CD14-positive monocyte (primary cell): ENCODE measurements around the gene COPE. TPM values are rescaled to one million over a fixed set of nuclear protein-coding genes. Genes with fewer than 3 reads are reported as not detected.

Source experiments
- DNase-seq, 3 donors: peaks; one replicate each; pipeline ENCODE4 v3.0.0-alpha.2; 2011 to 2022
- H2AFZ ChIP-seq: 2 replicates; pipeline ENCODE4 v1.6.0; 2012; ENCODE audit warnings: mild to moderate bottlenecking, low read depth, low read length, inconsistent platforms; ENCODE audit not compliant: insufficient read depth, poor library complexity, severe bottlenecking
- H3K27ac ChIP-seq, 2 donors: 1 replicate in 1 of 2; 2 replicates in 1 of 2; pipeline ENCODE4 v1.5.1; 2012 to 2013; ENCODE audit warnings: low read length in 2 of 2, control low read depth in 1 of 2, inconsistent platforms in 1 of 2, low read depth in 1 of 2, mild to moderate bottlenecking in 1 of 2
- H3K27me3 ChIP-seq, 2 donors: one replicate each; pipeline versions ENCODE4 v1.6.0 to v1.6.1; 2011 to 2013; ENCODE audit warnings: low read length in 2 of 2; ENCODE audit not compliant: control insufficient read depth in 2 of 2, insufficient read depth in 2 of 2
- H3K36me3 ChIP-seq, 2 donors: replicated peaks in 1 of 2; 1 replicate in 1 of 2; 2 replicates in 1 of 2; pipeline versions ENCODE4 v1.5.1 to v1.6.1; 2012 to 2013; ENCODE audit warnings: low read length in 2 of 2, control low read depth in 1 of 2, inconsistent platforms in 1 of 2, mild to moderate bottlenecking in 1 of 2; ENCODE audit not compliant: insufficient read depth in 2 of 2, control insufficient read depth in 1 of 2
- H3K4me1 ChIP-seq, 2 donors: 1 replicate in 1 of 2; 2 replicates in 1 of 2; pipeline versions ENCODE4 v1.5.1 to v1.6.1; 2012 to 2013; ENCODE audit warnings: low read length in 2 of 2, control low read depth in 1 of 2, inconsistent platforms in 1 of 2, mild to moderate bottlenecking in 1 of 2, moderate library complexity in 1 of 2; ENCODE audit not compliant: insufficient read depth in 2 of 2, control insufficient read depth in 1 of 2
- H3K4me2 ChIP-seq: replicated peaks from 2 replicates; pipeline ENCODE3; 2012; ENCODE audit warnings: low read length, moderate library complexity, mild to moderate bottlenecking; ENCODE audit not compliant: poor library complexity, severe bottlenecking; ENCODE audit errors: extremely low read depth
- H3K4me3 ChIP-seq, 3 experiments: fragments of 200-600 bp in 1 of 3; sonication (generic) in 1 of 3; replicated peaks in 1 of 3; 1 replicate in 2 of 3; 2 replicates in 1 of 3; pipeline ENCODE4 v1.5.1; 2011 to 2013; ENCODE audit warnings: low read length in 3 of 3, mild to moderate bottlenecking in 3 of 3, control low read depth in 2 of 3, low read depth in 2 of 3, inconsistent platforms in 1 of 3, moderate library complexity in 1 of 3
- H3K79me2 ChIP-seq: 2 replicates; pipeline ENCODE4 v1.6.0; 2012; ENCODE audit warnings: mild to moderate bottlenecking, control low read depth, inconsistent platforms, low read length, moderate library complexity; ENCODE audit not compliant: insufficient read depth
- H3K9ac ChIP-seq: 2 replicates; pipeline ENCODE4 v1.6.0; 2017; ENCODE audit warnings: low read length, mild to moderate bottlenecking; ENCODE audit not compliant: insufficient read depth, poor library complexity, severe bottlenecking
- H3K9me3 ChIP-seq, 2 donors: replicated peaks in 1 of 2; 1 replicate in 1 of 2; 2 replicates in 1 of 2; pipeline versions ENCODE4 v1.5.1 to v1.6.1; 2012 to 2013; ENCODE audit warnings: low read length in 2 of 2, control low read depth in 1 of 2; ENCODE audit not compliant: control insufficient read depth in 1 of 2, insufficient read depth in 1 of 2
- H4K20me1 ChIP-seq: 2 replicates; pipeline ENCODE4 v1.6.0; 2012; ENCODE audit warnings: mild to moderate bottlenecking, low read length, control low read depth, moderate library complexity; ENCODE audit not compliant: insufficient read depth
- H3K27ac Mint-ChIP-seq, 7 donors: one replicate each; pipeline ENCODE4 v1.8.0; 2020; ENCODE audit warnings: mild to moderate bottlenecking in 7 of 7, mixed read lengths in 7 of 7, moderate library complexity in 6 of 7, inconsistent platforms in 2 of 7
- H3K27me3 Mint-ChIP-seq, 3 donors: one replicate each; pipeline ENCODE4 v1.8.0; 2021 to 2022; ENCODE audit warnings: low read depth in 3 of 3, mild to moderate bottlenecking in 3 of 3, mixed read lengths in 3 of 3, moderate library complexity in 3 of 3, inconsistent platforms in 1 of 3
- H3K36me3 Mint-ChIP-seq, 2 donors: one replicate each; pipeline ENCODE4 v1.8.0; 2020; ENCODE audit warnings: mixed read lengths in 2 of 2, inconsistent platforms in 1 of 2, mild to moderate bottlenecking in 1 of 2
- H3K4me1 Mint-ChIP-seq: one replicate; pipeline ENCODE4 v1.8.0; 2020; ENCODE audit warnings: mild to moderate bottlenecking, mixed read lengths
- H3K4me3 Mint-ChIP-seq, 2 donors: one replicate each; pipeline ENCODE4 v1.8.0; 2020; ENCODE audit warnings: mild to moderate bottlenecking in 2 of 2, mixed read lengths in 2 of 2, moderate library complexity in 1 of 2
- H3K9me3 Mint-ChIP-seq, 7 donors: one replicate each; pipeline ENCODE4 v1.8.0; 2020 to 2022; ENCODE audit warnings: mixed read lengths in 7 of 7, mild to moderate bottlenecking in 6 of 7, moderate library complexity in 6 of 7, inconsistent platforms in 2 of 7
- WGBS: methylation state at CpG from one replicate; pipeline ENCODE4 v1.1.5; 2013; ENCODE audit warnings: missing lambda C conversion rate; ENCODE audit not compliant: insufficient coverage; 5-methylcytosine and 5-hydroxymethylcytosine counted together
- intact Hi-C, 2 donors: fragments of 100-400 bp; cut with micrococcal nuclease; formaldehyde crosslinking; loops; one replicate each; pipeline versions ENCODE4 v1.15.0 to v1.15.1; 2023
- polyA plus RNA-seq, 3 donors: library from polyadenylated mRNA; depleted of rRNA in 1 of 3; unstranded in 2 of 3; stranded (reverse) in 1 of 3; fragments of 300-500 nt in 2 of 3; fragments of >200 nt in 1 of 3; fragmentation: Illumina TruSeq in 2 of 3; gene quantifications; 1 replicate in 2 of 3; 2 replicates in 1 of 3; pipeline ENCODE4 v1.2.3, GENCODE V29; 2012 to 2021
- TF ChIP-seq, protein P1 (sequence below): fragments of 200-600 bp; IDR thresholded peaks from one replicate; pipeline ENCODE4 v1.8.0; 2022; ENCODE audit warnings: antibody characterized with exemption, mild to moderate bottlenecking

Gene COPE
- polyA plus RNA-seq, 3 donors, result 331 to 345 (median 345) TPM

DNA sequence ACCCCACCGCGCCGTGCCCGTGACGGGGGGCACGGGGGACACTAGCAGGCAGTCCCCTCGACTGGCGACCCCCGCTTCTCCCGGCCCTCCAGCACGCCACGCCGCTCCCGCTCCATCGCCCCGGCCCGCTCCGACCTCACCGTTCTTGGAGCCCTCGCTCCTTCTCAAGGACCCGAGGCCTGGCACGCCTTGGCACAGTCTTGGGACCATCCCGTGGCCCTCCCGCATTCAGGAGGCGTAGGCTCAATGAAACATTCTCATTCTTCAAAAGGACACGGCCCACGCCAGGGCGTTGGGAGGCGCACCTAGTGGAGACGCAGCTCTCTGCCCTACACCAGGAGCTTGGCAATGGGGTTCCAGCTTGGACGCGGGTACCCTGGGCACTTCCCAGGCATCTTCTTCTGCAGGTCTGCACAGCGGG, 22.8 kb downstream of the COPE start:
- H3K4me1 ChIP-seq, result peaks cover 4 to 10% of the 10 kb centered on the region in 2 donors
- intact Hi-C loops, result no loop called here
- H2AFZ ChIP-seq, result no peak overlapping the region
- Mint-ChIP-seq H3K4me1 (peaks cover 14% of the 10 kb centered on the region), H3K4me3 (peak overlapping the region; percentile 56 to 87), H3K27me3 (peaks cover 27 to 54% (median 37%) of the 10 kb centered on the region in 3 donors), H3K27ac (no peak overlapping the region), H3K36me3 (peaks cover 26 to 30% of the 10 kb centered on the region in 2 donors), H3K9me3 (peaks cover 0 to 7% (median 4%) of the 10 kb centered on the region in 7 donors)
- no peaks in the 10 kb centered on the region for H3K79me2 ChIP-seq
- peaks cover 26 to 27% of the 10 kb centered on the region in 2 donors for H3K36me3 ChIP-seq
- H3K27ac ChIP-seq, result no peak overlapping the region
- no peak for DNase-seq
- H3K4me3 ChIP-seq, result peak overlapping the region in 1 of 3 experiments; percentile 14
- no peak overlapping the region for H3K9ac ChIP-seq
- TF ChIP-seq, protein P1, sequence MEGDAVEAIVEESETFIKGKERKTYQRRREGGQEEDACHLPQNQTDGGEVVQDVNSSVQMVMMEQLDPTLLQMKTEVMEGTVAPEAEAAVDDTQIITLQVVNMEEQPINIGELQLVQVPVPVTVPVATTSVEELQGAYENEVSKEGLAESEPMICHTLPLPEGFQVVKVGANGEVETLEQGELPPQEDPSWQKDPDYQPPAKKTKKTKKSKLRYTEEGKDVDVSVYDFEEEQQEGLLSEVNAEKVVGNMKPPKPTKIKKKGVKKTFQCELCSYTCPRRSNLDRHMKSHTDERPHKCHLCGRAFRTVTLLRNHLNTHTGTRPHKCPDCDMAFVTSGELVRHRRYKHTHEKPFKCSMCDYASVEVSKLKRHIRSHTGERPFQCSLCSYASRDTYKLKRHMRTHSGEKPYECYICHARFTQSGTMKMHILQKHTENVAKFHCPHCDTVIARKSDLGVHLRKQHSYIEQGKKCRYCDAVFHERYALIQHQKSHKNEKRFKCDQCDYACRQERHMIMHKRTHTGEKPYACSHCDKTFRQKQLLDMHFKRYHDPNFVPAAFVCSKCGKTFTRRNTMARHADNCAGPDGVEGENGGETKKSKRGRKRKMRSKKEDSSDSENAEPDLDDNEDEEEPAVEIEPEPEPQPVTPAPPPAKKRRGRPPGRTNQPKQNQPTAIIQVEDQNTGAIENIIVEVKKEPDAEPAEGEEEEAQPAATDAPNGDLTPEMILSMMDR, result no peak
- peak overlapping the region; percentile 7 for H3K4me2 ChIP-seq
- peaks cover 33% of the 10 kb centered on the region for H4K20me1 ChIP-seq
- WGBS, result 21% methylated on average over 32 of the region's 33 CpGs
- peaks cover 3 to 37% of the 10 kb centered on the region in 2 donors for H3K27me3 ChIP-seq
- peaks cover 0 to 5% of the 10 kb centered on the region in 2 donors for H3K9me3 ChIP-seq

GRCh38 chr19:18895824-18896341, 23.3 kb downstream of the COPE start, which contains the start of gene CERS1:
Gene CERS1 (minus strand): TSS chr19:18896158. CDS start chr19:18896072, 86 bp downstream.
- Histone ChIP-seq H2AFZ (no peak within 1 kb of the TSS), H3K79me2 (no peaks in the 10 kb centered on the region), H3K36me3 (peaks cover 21 to 22% of the 10 kb centered on the region in 2 donors), H3K27me3 (peaks cover 3 to 37% of the 10 kb centered on the region in 2 donors), H4K20me1 (peaks cover 28% of the 10 kb centered on the region), H3K9ac (no peak within 1 kb of the TSS), H3K4me3 (peak within 1 kb of the TSS in 1 of 3 experiments; percentile 59), H3K4me1 (peaks cover 4 to 10% of the 10 kb centered on the region in 2 donors), H3K9me3 (peaks cover 0 to 5% of the 10 kb centered on the region in 2 donors), H3K4me2 (peak within 1 kb of the TSS; percentile 68), H3K27ac (no peak within 1 kb of the TSS)
- 0% methylated on average over 89 of the region's 89 CpGs for WGBS
- Mint-ChIP-seq H3K4me3 (peak within 1 kb of the TSS; percentile 63 to 87), H3K36me3 (peaks cover 21 to 24% of the 10 kb centered on the region in 2 donors), H3K4me1 (peaks cover 14% of the 10 kb centered on the region), H3K9me3 (peaks cover 0 to 7% (median 4%) of the 10 kb centered on the region in 7 donors), H3K27me3 (peaks cover 29 to 54% (median 38%) of the 10 kb centered on the region in 3 donors), H3K27ac (no peak within 1 kb of the TSS)
- no peak for DNase-seq
- TF ChIP-seq, protein P1, result no peak
- intact Hi-C loops, result no loop called here
